T-cell (primary cell): ENCODE measurements around the gene RNF145. TPM values are rescaled to one million over a fixed set of nuclear protein-coding genes. Genes with fewer than 3 reads are reported as not detected.
A peak's percentile ranks its signal among the peaks of the same experiment; 100 is the strongest.

Experiments
- ATAC-seq, 4 experiments: fragments of 200-7000 bp in 3 of 4; fragments of 150-1000 bp in 1 of 4; cut with Tn5 transposase; replicated peaks in 1 of 4; 1 replicate in 3 of 4; 2 replicates in 1 of 4; pipeline ENCODE4 v1.10.0; 2021; ENCODE audit warnings: moderate library complexity in 3 of 4, mild to moderate bottlenecking in 2 of 4, moderate number of reproducible peaks in 1 of 4
- CTCF ChIA-PET, 2 donors: fragments of 300-600 bp; sonication (Branson Sonifier 250); formaldehyde crosslinking; loops; one replicate each; lab custom pipeline; 2022; ENCODE audit warnings: antibody characterized with exemption in 2 of 2; lab: Charles Lee
- POLR2A ChIA-PET, 2 donors: fragments of 300-600 bp; sonication (Branson Sonifier 250); formaldehyde crosslinking; loops; one replicate each; lab custom pipeline; 2022; ENCODE audit warnings: antibody characterized with exemption in 2 of 2; lab: Charles Lee
- DNase-seq, 35 experiments: peaks; one replicate each; pipeline versions ENCODE4 v3.0.0 to v3.0.0-alpha.2; 2013 to 2023
- H3K27ac ChIP-seq: one replicate; pipeline ENCODE4 v1.5.1; 2013; ENCODE audit warnings: low read length
- H3K27me3 ChIP-seq, 2 experiments: replicated peaks in 1 of 2; 1 replicate in 1 of 2; 2 replicates in 1 of 2; pipeline versions ENCODE4 v1.6.1 to v1.7.0; 2013; ENCODE audit warnings: low read length in 1 of 2, mixed read lengths in 1 of 2; ENCODE audit not compliant: control insufficient read depth in 2 of 2, insufficient read depth in 2 of 2; ENCODE audit errors: extremely low read depth in 1 of 2
- H3K36me3 ChIP-seq, 2 donors: 1 replicate in 1 of 2; 2 replicates in 1 of 2; pipeline versions ENCODE4 v1.6.1 to v1.7.0; 2013; ENCODE audit warnings: low read length in 1 of 2; ENCODE audit not compliant: control insufficient read depth in 2 of 2, insufficient read depth in 1 of 2; ENCODE audit errors: extremely low read depth in 1 of 2
- H3K4me1 ChIP-seq, 2 experiments: 1 replicate in 1 of 2; 2 replicates in 1 of 2; pipeline versions ENCODE4 v1.6.1 to v1.7.0; 2013; ENCODE audit warnings: low read length in 2 of 2, mixed read lengths in 1 of 2; ENCODE audit not compliant: insufficient read depth in 2 of 2, control insufficient read depth in 1 of 2; ENCODE audit errors: extremely low read depth in 1 of 2
- H3K4me3 ChIP-seq, 2 donors: 1 replicate in 1 of 2; 2 replicates in 1 of 2; pipeline versions ENCODE4 v1.5.1 to v1.7.0; 2013; ENCODE audit warnings: mild to moderate bottlenecking in 2 of 2, low read length in 1 of 2, moderate library complexity in 1 of 2; ENCODE audit not compliant: control insufficient read depth in 1 of 2; ENCODE audit errors: extremely low read depth in 1 of 2
- H3K9me3 ChIP-seq: 2 replicates; pipeline ENCODE4 v1.7.0; 2013
- H3K27ac Mint-ChIP-seq, 2 donors: one replicate each; pipeline ENCODE4 v1.8.0; 2020 to 2021; ENCODE audit warnings: mild to moderate bottlenecking in 2 of 2, mixed read lengths in 2 of 2
- H3K27me3 Mint-ChIP-seq, 2 donors: one replicate each; pipeline ENCODE4 v1.8.0; 2021 to 2022; ENCODE audit warnings: mixed read lengths in 2 of 2
- H3K36me3 Mint-ChIP-seq: one replicate; pipeline ENCODE4 v1.8.0; 2021; ENCODE audit warnings: mixed read lengths
- H3K4me1 Mint-ChIP-seq, 3 donors: one replicate each; pipeline ENCODE4 v1.8.0; 2020 to 2022; ENCODE audit warnings: mixed read lengths in 3 of 3, mild to moderate bottlenecking in 1 of 3
- H3K4me3 Mint-ChIP-seq, 3 donors: one replicate each; pipeline ENCODE4 v1.8.0; 2020 to 2022; ENCODE audit warnings: mild to moderate bottlenecking in 3 of 3, mixed read lengths in 3 of 3, moderate library complexity in 3 of 3
- H3K9me3 Mint-ChIP-seq, 3 donors: one replicate each; pipeline ENCODE4 v1.8.0; 2020 to 2022; ENCODE audit warnings: mixed read lengths in 3 of 3
- WGBS: methylation state at CpG from one replicate; pipeline ENCODE4 v1.1.5; 2013; ENCODE audit warnings: missing lambda C conversion rate; ENCODE audit not compliant: insufficient coverage; 5-methylcytosine and 5-hydroxymethylcytosine counted together
- total RNA-seq, 35 experiments: library from RNA in 6 of 35; stranded (reverse) in 6 of 35; fragments of 120-200 nt in 1 of 35; gene quantifications; one replicate each; pipeline versions ENCODE4 v1.2.1 to v1.2.4 and lab custom pipeline; 2013 to 2026

RNF145 gene
- total RNA-seq, 5 donors from 2014 or later (not counting 1 experiment from before 2014, with no cell fraction given) = 54.0 to 62.8 (median 60.1) TPM

DNA sequence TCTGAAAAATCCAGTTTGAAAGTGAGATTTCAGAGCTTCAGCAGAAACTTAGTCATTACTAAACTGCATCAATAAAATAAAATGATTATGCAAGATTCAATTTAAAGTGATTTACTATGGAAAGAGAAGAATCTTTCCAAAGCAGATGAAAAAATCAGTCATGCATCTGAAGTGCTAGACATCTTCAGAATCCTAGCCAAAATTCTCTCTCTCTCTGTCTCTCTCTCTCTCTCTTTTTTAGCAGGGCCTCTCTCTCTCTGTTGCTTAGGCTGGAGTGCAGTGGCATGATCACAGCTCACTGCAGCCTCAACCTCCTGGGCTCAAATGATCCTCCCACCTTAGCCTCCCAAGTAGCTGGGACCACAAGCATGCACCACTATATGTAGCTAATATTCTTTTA, 35.5 kb upstream of the RNF145 start:
- peaks cover 20 to 23% (median 20%) of the 10 kb centered on the region in 3 donors for H3K4me1 Mint-ChIP-seq
- ChIA-PET POLR2A (interaction anchor here in 1 of 2 donors (0.5 kb wide), 2 partner anchors 715 to 1388 kb away, joined by 3 to 5 read pairs; no protein-coding TSS in a partner anchor), CTCF (interaction anchor here in 1 of 2 donors (1.0 kb wide), 1 partner anchor 85 kb away, joined by 3 read pairs; no protein-coding TSS in a partner anchor)
- H3K4me1 ChIP-seq = peaks cover 0 to 10% of the 10 kb centered on the region in 2 experiments
- no peak for DNase-seq
- no peaks in the 10 kb centered on the region for H3K9me3 Mint-ChIP-seq
- peaks cover 0 to 4% of the 10 kb centered on the region in 2 experiments for H3K27me3 ChIP-seq
- no peaks in the 10 kb centered on the region for H3K36me3 Mint-ChIP-seq
- no peaks in the 10 kb centered on the region for H3K36me3 ChIP-seq
- H3K27me3 Mint-ChIP-seq = peaks cover 9 to 11% of the 10 kb centered on the region in 2 donors
- H3K9me3 ChIP-seq = no peaks in the 10 kb centered on the region
- H3K27ac ChIP-seq = no peak overlapping the region
- no peak for ATAC-seq
- no peak overlapping the region for H3K4me3 ChIP-seq
- H3K27ac Mint-ChIP-seq = peak overlapping the region in 1 of 2 donors; percentile 53
- no peak overlapping the region for H3K4me3 Mint-ChIP-seq

DNA sequence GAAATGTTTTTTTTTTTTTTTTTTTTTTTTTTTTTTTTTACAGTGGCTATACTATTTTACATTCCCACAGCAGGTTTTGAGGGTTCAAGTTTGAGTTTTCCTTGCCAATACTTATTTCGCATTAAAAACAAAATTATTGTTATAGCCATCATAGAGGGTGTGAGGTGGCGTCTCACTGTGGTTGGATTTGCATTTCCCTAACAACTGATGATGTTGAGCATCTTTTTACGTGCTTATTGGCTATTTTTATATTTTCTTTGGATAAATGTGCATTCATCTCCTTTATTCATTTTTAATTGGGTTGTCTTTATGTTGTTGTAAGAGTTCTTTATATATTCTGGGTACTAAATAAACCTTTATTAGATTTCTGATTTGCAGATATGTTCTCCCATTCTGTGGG, 34.8 kb upstream of the RNF145 start:
- Mint-ChIP-seq H3K27me3 (peaks cover 9 to 10% of the 10 kb centered on the region in 2 donors), H3K4me1 (peaks cover 20 to 23% (median 20%) of the 10 kb centered on the region in 3 donors), H3K36me3 (no peaks in the 10 kb centered on the region), H3K27ac (no peak overlapping the region), H3K9me3 (no peaks in the 10 kb centered on the region), H3K4me3 (no peak overlapping the region)
- Histone ChIP-seq H3K27ac (no peak overlapping the region), H3K4me1 (peaks cover 0 to 10% of the 10 kb centered on the region in 2 experiments), H3K36me3 (no peaks in the 10 kb centered on the region), H3K27me3 (no peaks in the 10 kb centered on the region), H3K9me3 (no peaks in the 10 kb centered on the region), H3K4me3 (no peak overlapping the region)
- WGBS = no CpG with 5 or more reads among the region's 3 CpGs
- POLR2A ChIA-PET = no interaction called here
- CTCF ChIA-PET = no interaction called here
- no peak for DNase-seq
- no peak for ATAC-seq

DNA sequence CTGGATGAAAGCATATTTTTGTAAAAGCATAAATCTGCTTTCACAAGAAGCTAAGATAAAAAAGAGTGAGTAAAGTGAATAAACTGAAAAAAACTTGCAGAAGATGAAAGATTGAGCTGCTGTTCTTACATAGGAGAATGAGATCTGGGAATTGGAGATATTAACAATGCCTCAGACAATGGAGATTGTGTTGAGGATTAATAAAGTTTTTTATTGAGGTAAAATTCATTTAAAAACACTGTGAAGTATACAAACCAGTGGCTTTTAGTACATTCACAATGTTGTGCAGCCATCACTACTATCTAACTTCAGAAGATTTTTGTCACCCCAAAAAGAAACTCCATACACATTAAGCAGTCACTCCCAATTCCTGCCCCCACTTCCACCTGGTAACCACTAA, 34.0 kb upstream of the RNF145 start:
- Mint-ChIP-seq H3K9me3 (no peaks in the 10 kb centered on the region), H3K27me3 (peaks cover 3 to 9% of the 10 kb centered on the region in 2 donors), H3K4me3 (no peak overlapping the region), H3K4me1 (peaks cover 20 to 23% (median 20%) of the 10 kb centered on the region in 3 donors), H3K27ac (no peak overlapping the region), H3K36me3 (no peaks in the 10 kb centered on the region)
- no peaks in the 10 kb centered on the region for H3K27me3 ChIP-seq
- H3K9me3 ChIP-seq = no peaks in the 10 kb centered on the region
- H3K4me3 ChIP-seq = no peak overlapping the region
- POLR2A ChIA-PET = interaction anchor here in 1 of 2 donors (0.6 kb wide), 1 partner anchor 64 kb away, joined by 3 read pairs; no protein-coding TSS in a partner anchor
- no peaks in the 10 kb centered on the region for H3K36me3 ChIP-seq
- H3K4me1 ChIP-seq = peaks cover 0 to 10% of the 10 kb centered on the region in 2 experiments
- DNase-seq (no peak), ATAC-seq (no peak)
- CTCF ChIA-PET = interaction anchor here in 1 of 2 donors (0.6 to 1.7 kb wide), 2 partner anchors 86 to 790 kb away, joined by 5 read pairs; no protein-coding TSS in a partner anchor
- no peak overlapping the region for H3K27ac ChIP-seq

DNA sequence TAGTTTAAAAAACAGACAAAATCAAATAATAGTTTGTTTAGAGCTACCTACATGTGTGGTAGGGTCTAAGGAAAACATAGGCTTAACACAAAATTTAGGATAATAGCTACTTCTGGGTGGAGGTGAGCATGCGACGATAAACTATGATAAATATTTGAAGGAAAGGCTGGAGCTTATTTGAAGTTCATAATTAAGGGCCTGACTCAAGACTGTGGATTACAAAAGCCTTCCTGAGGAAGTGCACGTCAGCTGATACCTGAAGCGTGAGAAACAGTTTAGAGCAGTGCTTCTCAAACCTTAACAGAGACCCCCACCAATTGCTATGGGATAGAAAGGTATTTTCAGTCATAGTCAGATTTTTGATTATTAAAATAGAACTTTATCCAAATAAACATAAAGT, 33.3 kb upstream of the RNF145 start:
- Histone ChIP-seq H3K36me3 (no peaks in the 10 kb centered on the region), H3K9me3 (no peaks in the 10 kb centered on the region), H3K27me3 (no peaks in the 10 kb centered on the region), H3K4me3 (no peak overlapping the region), H3K4me1 (peaks cover 0 to 10% of the 10 kb centered on the region in 2 experiments), H3K27ac (no peak overlapping the region)
- POLR2A ChIA-PET = no interaction called here
- no CpG with 5 or more reads among the region's 4 CpGs for WGBS
- H3K36me3 Mint-ChIP-seq = no peaks in the 10 kb centered on the region
- H3K4me1 Mint-ChIP-seq = peaks cover 20 to 23% (median 20%) of the 10 kb centered on the region in 3 donors
- peak overlapping the region in 1 of 3 donors; percentile 39 for H3K4me3 Mint-ChIP-seq
- CTCF ChIA-PET = interaction anchor here in 1 of 2 donors (0.6 to 1.7 kb wide), 2 partner anchors 86 to 791 kb away, joined by 5 read pairs; no protein-coding TSS in a partner anchor
- DNase-seq = no peak
- peak in 2 of 4 experiments; percentile 36 to 47 for ATAC-seq
- no peak overlapping the region for H3K27ac Mint-ChIP-seq
- peaks cover 0 to 7% of the 10 kb centered on the region in 2 donors for H3K27me3 Mint-ChIP-seq
- no peaks in the 10 kb centered on the region for H3K9me3 Mint-ChIP-seq

DNA sequence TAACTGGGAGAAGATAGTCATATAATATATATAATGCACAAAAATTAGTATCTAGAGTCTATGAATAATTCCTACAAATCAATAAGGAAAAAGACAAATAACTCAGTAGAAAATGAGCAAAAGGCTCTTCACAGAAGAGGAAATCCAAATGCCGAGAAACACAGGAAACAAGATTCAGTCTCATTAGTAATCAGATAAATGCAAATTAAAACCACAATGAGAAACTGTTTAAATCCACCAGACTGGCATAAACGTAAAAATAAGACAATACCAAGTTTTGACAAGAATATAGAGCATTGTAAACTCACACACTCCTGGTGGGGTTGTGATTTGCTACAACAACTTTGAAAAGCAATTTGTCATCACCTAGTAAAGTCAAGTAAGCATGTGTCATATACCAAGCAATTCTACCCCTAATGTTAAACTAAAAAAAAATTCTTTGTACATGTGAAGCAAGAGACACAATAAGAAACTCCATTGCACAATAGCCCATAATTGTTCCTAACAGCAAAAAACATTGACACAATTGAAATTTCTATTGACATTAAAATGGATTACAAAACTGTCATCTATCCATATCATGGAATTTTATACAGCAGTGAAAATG, 32.7 kb upstream of the RNF145 start:
- peaks cover 0 to 7% of the 10 kb centered on the region in 2 donors for H3K27me3 Mint-ChIP-seq
- no CpG with 5 or more reads among the region's 2 CpGs for WGBS

DNA sequence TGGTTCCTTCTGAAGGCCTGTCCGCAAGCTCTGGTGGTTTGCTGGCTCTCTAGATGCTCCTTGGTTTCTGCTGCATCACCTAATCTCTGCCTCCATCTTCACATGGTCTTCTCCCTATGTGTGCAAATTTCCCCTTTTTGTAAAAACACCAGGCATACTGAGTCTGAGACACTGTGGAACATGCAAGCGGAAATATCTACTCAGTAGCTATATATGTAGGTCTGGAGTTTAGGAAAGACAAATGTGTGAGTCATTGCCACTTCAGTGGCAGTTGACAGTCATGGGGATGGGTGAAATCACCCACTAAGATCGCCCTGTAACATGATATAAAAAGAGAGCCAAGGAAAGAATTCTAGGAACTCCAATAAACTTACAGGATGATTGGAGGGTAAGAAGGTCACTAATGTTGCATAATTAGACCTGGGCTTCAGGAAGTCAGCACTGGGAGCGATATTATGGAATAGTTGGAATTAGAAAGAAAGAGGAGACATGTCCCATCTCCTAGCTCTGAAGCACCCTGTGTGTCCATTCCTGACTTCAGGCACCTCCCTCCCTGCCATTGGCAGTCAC, 31.0 kb upstream of the RNF145 start:
- no peak overlapping the region for H3K27ac Mint-ChIP-seq
- H3K27me3 Mint-ChIP-seq = peaks cover 0 to 2% of the 10 kb centered on the region in 2 donors
- Histone ChIP-seq H3K36me3 (no peaks in the 10 kb centered on the region), H3K27me3 (no peaks in the 10 kb centered on the region), H3K4me1 (peaks cover 0 to 10% of the 10 kb centered on the region in 2 experiments), H3K4me3 (no peak overlapping the region), H3K9me3 (no peaks in the 10 kb centered on the region), H3K27ac (no peak overlapping the region)
- CTCF ChIA-PET = no interaction called here
- H3K36me3 Mint-ChIP-seq = no peaks in the 10 kb centered on the region
- H3K4me3 Mint-ChIP-seq = no peak overlapping the region
- DNase-seq (no peak), ATAC-seq (no peak)
- H3K4me1 Mint-ChIP-seq = peaks cover 20 to 23% (median 20%) of the 10 kb centered on the region in 3 donors
- POLR2A ChIA-PET = interaction anchor here in 1 of 2 donors (0.6 kb wide), 1 partner anchor 169 kb away, joined by 3 read pairs; no protein-coding TSS in a partner anchor
- H3K9me3 Mint-ChIP-seq = no peaks in the 10 kb centered on the region
- WGBS = 100% methylated on average over 1 of the region's 4 CpGs

More for the DNA sequence above, 32.7 kb upstream of the RNF145 start:
- H3K36me3 Mint-ChIP-seq = no peaks in the 10 kb centered on the region
- peaks cover 20 to 23% (median 20%) of the 10 kb centered on the region in 3 donors for H3K4me1 Mint-ChIP-seq
- H3K9me3 ChIP-seq = no peaks in the 10 kb centered on the region
- H3K27ac ChIP-seq = no peak overlapping the region
- H3K4me1 ChIP-seq = peaks cover 0 to 10% of the 10 kb centered on the region in 2 experiments
- H3K27ac Mint-ChIP-seq = peak overlapping the region in 1 of 2 donors; percentile 8
- no peaks in the 10 kb centered on the region for H3K36me3 ChIP-seq
- no peaks in the 10 kb centered on the region for H3K9me3 Mint-ChIP-seq
- ATAC-seq = peak in 1 of 4 experiments; percentile 19
- ChIA-PET CTCF (interaction anchor here in 1 of 2 donors (1.7 kb wide), 1 partner anchor 85 kb away, joined by 5 read pairs; no protein-coding TSS in a partner anchor), POLR2A (no interaction called here)
- no peaks in the 10 kb centered on the region for H3K27me3 ChIP-seq
- H3K4me3 Mint-ChIP-seq = peak overlapping the region in 1 of 3 donors; percentile 39
- no peak overlapping the region for H3K4me3 ChIP-seq
- DNase-seq = no peak
